Calu3 (cell line): Measurements from ENCODE around the gene RIC8B. TPM values are rescaled to one million over a fixed set of nuclear protein-coding genes. Genes with fewer than 3 reads are reported as not detected.

Experiments
- BruUV-seq: library from RNA; stranded (reverse); fragments of 400-500 nt; replicated peaks from 2 replicates; lab custom pipeline; 2021; lab: Mats Ljungman, UMichigan
- CTCF ChIA-PET: fragments of 300-600 bp; sonication (Branson Sonifier 250); formaldehyde crosslinking; loops from one replicate; lab custom pipeline; 2022; ENCODE audit warnings: antibody characterized with exemption; lab: Charles Lee
- DNase-seq: peaks from one replicate; pipeline ENCODE4 v3.0.0; 2022
- H3K27ac Mint-ChIP-seq: one replicate; pipeline ENCODE4 v1.8.0; 2022; ENCODE audit warnings: mixed read lengths; ENCODE audit not compliant: unreplicated experiment
- H3K27me3 Mint-ChIP-seq: one replicate; pipeline ENCODE4 v1.8.0; 2022; ENCODE audit warnings: mixed read lengths; ENCODE audit not compliant: unreplicated experiment
- H3K36me3 Mint-ChIP-seq: one replicate; pipeline ENCODE4 v1.8.0; 2022; ENCODE audit warnings: mild to moderate bottlenecking, moderate library complexity, mixed read lengths; ENCODE audit not compliant: insufficient read depth, unreplicated experiment
- H3K4me1 Mint-ChIP-seq: one replicate; pipeline ENCODE4 v1.8.0; 2022; ENCODE audit warnings: mild to moderate bottlenecking, low read depth, mixed read lengths; ENCODE audit not compliant: unreplicated experiment
- H3K4me3 Mint-ChIP-seq: one replicate; pipeline ENCODE4 v1.8.0; 2022; ENCODE audit warnings: mild to moderate bottlenecking, low read depth, moderate library complexity, mixed read lengths; ENCODE audit not compliant: unreplicated experiment
- H3K9me3 Mint-ChIP-seq: one replicate; pipeline ENCODE4 v1.8.0; 2022; ENCODE audit warnings: low read depth, mixed read lengths; ENCODE audit not compliant: unreplicated experiment
- CTCF ChIP-seq: fragments of 200-600 bp; IDR thresholded peaks from one replicate; pipeline ENCODE4 v1.8.0; 2022; ENCODE audit warnings: antibody characterized with exemption; ENCODE audit not compliant: unreplicated experiment
- intact Hi-C: fragments of 100-400 bp; cut with micrococcal nuclease; formaldehyde crosslinking; loops from one replicate; pipeline ENCODE4 v1.10.0; 2022; ENCODE audit not compliant: unreplicated experiment
- total RNA-seq: library from RNA; stranded (reverse); gene quantifications from 2 replicates; pipeline ENCODE4 v1.2.3, GENCODE V29; 2022

Gene RIC8B
- total RNA-seq, 1 experiment from 2014 or later = 28.5 TPM

DNA sequence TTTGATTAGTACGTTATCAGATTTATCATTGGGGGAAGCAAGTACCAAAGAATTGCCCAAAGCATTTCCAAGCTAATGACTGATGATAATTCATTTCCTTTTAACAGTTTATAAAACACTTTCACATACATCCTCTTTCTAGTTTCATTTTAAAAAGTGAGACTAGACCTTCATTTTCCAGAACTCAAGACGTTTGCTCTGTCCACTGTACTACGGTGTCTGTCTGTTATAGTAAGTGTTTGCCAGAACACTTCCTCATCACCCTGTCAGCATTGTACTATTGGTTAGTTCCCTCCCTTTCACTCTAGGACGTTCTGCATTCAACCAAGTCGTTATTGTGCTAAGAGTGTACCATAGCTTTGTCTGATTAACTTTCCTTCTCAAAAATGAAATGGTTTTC lies 99.5 kb downstream of the RIC8B start:
- CTCF ChIA-PET = interaction anchor here (0.6 to 1.1 kb wide), 2 partner anchors 33 to 291 kb away, joined by 3 to 5 read pairs; no protein-coding TSS in a partner anchor
- DNase-seq = no peak
- no peaks in the 10 kb centered on the region for H3K36me3 Mint-ChIP-seq
- intact Hi-C loops = no loop called here
- no peak for TF ChIP-seq CTCF
- H3K27me3 Mint-ChIP-seq = no peaks in the 10 kb centered on the region
- no peak overlapping the region for H3K4me3 Mint-ChIP-seq
- no peak overlapping the region for H3K27ac Mint-ChIP-seq
- no TSS peak for BruUV-seq
- H3K4me1 Mint-ChIP-seq = no peaks in the 10 kb centered on the region
- H3K9me3 Mint-ChIP-seq = no peaks in the 10 kb centered on the region

- H3K4me1 Mint-ChIP-seq = no peaks in the 10 kb centered on the region
- BruUV-seq = no TSS peak
- TF ChIP-seq CTCF = no peak
- H3K36me3 Mint-ChIP-seq = peaks cover 10% of the 10 kb centered on the region
- H3K4me3 Mint-ChIP-seq = no peak overlapping the region
- intact Hi-C loops = no loop called here
- no peaks in the 10 kb centered on the region for H3K27me3 Mint-ChIP-seq
- no peak overlapping the region for H3K27ac Mint-ChIP-seq
- no peak for DNase-seq
- H3K9me3 Mint-ChIP-seq = no peaks in the 10 kb centered on the region
- CTCF ChIA-PET = interaction anchor here (0.5 kb wide), 1 partner anchor 21 kb away, joined by 5 read pairs; no protein-coding TSS in a partner anchor
Observed at GRCh38 chr12:106878804-106879203, 104.3 kb downstream of the RIC8B start.

DNA sequence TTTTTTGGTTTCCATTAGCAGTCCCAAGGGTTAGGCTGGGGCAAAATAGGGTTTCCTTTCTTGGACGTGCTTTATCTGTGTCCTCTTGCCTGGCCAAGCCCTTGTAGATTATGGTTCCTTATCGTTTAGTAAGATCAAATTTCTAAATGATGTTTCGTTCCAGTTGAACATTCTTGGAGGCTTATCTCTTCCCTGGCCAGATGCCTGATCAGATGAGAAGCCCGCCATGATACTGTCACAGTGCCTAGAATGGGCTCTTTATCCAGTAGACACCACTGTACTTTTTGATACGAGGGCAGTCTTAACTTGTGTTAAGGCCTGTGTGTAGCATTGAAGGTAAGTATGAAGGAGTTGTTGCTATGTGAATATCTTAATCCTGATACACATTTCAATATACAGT lies 105.1 kb downstream of the RIC8B start:
- Mint-ChIP-seq H3K27me3 (no peaks in the 10 kb centered on the region), H3K9me3 (no peaks in the 10 kb centered on the region), H3K36me3 (peaks cover 10% of the 10 kb centered on the region), H3K4me1 (no peaks in the 10 kb centered on the region), H3K4me3 (no peak overlapping the region), H3K27ac (no peak overlapping the region)
- no peak for TF ChIP-seq CTCF
- DNase-seq = no peak
- CTCF ChIA-PET = no interaction called here
- no TSS peak for BruUV-seq
- intact Hi-C loops = no loop called here

DNA sequence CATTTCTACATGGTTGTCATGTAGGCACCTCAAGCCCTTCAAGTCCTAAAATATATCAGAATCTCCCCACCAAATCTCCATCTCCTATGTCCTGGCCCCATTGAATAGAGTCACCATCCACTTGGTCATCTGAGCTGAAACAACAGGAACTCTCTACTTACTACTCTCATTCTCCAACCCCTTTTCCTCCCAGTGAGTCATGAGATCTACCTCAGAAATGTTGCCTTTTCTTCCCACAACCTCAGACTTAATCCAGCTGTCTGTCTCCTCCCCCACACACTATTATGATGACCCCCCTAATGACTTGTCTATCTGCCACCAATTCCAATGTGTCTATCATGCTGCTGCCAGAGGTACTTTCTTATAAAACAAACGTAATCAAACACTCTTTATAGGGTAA lies 108.9 kb downstream of the RIC8B start:
- CTCF ChIA-PET = no interaction called here
- no TSS peak for BruUV-seq
- intact Hi-C loops = no loop called here
- peak overlapping the region; percentile 1 for H3K27ac Mint-ChIP-seq
- no peak overlapping the region for H3K4me3 Mint-ChIP-seq
- DNase-seq = no peak
- H3K36me3 Mint-ChIP-seq = peaks cover 10% of the 10 kb centered on the region
- no peak for TF ChIP-seq CTCF
- H3K27me3 Mint-ChIP-seq = no peaks in the 10 kb centered on the region
- H3K4me1 Mint-ChIP-seq = no peaks in the 10 kb centered on the region
- H3K9me3 Mint-ChIP-seq = no peaks in the 10 kb centered on the region
